SKM-1 (cell line): ENCODE measurements around the gene RAB40C.
A peak's percentile ranks its signal among the peaks of the same experiment; 100 is the strongest.

Experiments
- DNase-seq: peaks from one replicate; lab custom pipeline; 2025; ENCODE audit not compliant: unreplicated experiment; lab: John Stamatoyannopoulos, UW

The RAB40C gene

GRCh38 chr16:589658-590187, at the start of gene RAB40C:
Gene RAB40C, plus strand, starts transcription at chr16:590066. Its CDS starts 226 bp downstream, at chr16:590292.
- DNase-seq = peak; percentile 90

- no peak for DNase-seq
Observed at GRCh38 chr16:540645-541340, 49.1 kb upstream of the RAB40C start.

- DNase-seq = no peak
Observed at GRCh38 chr16:543301-544164, 46.3 kb upstream of the RAB40C start.

GRCh38 chr16:544517-544916, 45.3 kb upstream of the RAB40C start:
- no peak for DNase-seq

GRCh38 chr16:546909-547770, 42.7 kb upstream of the RAB40C start:
- no peak for DNase-seq

GRCh38 chr16:548586-548985, 41.3 kb upstream of the RAB40C start:
- no peak for DNase-seq

- no peak for DNase-seq
Observed at GRCh38 chr16:549544-550263, 40.2 kb upstream of the RAB40C start.

GRCh38 chr16:551210-551609, 38.7 kb upstream of the RAB40C start:
- DNase-seq = no peak

GRCh38 chr16:552171-552570, 37.7 kb upstream of the RAB40C start:
- DNase-seq = no peak

- DNase-seq = no peak
Observed at GRCh38 chr16:553601-554296, 36.1 kb upstream of the RAB40C start.

GRCh38 chr16:554297-554621, 35.6 kb upstream of the RAB40C start:
- no peak for DNase-seq

GRCh38 chr16:554640-555365, 35.1 kb upstream of the RAB40C start:
- DNase-seq = no peak

GRCh38 chr16:555528-556473, 34.1 kb upstream of the RAB40C start:
- DNase-seq = no peak

GRCh38 chr16:556474-557173, 33.2 kb upstream of the RAB40C start:
- no peak for DNase-seq

GRCh38 chr16:557463-558297, 32.2 kb upstream of the RAB40C start:
- DNase-seq = no peak

- no peak for DNase-seq
Observed at GRCh38 chr16:558298-559020, 31.4 kb upstream of the RAB40C start.
